ENCODE measurements around the gene PCBP1.

Gene PCBP1

DNA sequence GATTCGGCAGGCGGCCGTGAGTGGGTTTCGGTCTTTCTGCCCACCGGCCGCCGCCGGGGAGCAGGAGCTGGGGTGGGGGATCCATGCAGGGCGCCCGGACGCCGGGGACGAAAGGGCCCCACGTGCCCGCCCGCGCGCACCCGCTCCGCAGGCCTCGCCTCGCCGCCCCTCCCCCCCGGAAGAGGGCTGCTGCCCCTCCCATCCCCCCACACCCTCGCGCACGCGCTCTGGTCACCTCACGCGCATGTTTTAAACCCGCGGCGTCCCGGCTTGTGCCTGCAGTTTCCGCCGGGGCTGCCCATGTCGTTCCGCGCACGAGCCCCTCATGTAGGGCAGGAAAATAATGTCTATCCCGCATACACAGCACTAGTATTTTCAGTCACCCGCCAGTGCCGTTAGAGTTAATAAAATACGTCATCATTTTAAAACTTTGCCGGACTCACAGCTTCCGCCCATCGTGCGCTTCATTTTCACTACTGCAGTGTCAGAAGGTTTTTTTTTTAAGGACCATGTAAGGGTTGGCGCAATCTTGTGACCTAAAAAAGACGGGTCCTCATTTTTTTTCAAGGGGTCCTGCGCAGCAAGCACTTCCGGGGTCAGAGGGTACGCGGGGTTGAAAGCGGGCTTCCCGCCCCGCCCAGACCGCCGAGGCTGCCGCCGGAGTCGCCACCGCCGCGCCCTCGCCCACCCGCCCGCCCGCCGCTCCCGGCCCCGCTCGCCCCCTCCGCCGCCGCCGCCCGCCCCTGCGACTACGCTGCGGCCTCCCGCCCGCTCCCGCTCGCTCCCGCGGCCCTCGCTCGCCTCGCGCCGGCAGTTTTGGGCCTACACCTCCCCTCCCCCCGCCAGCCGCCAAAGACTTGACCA, at the start of gene PCBP1:
TSS of gene PCBP1 (plus strand) at position 640 of the 864 bp plus-strand sequence. CDS start 267 bp downstream, outside the sequence.
- in situ Hi-C loops (cut with HindIII; ENCODE audit: low sequenced_read_pairs): loop anchor here (5.0 kb wide), 2 partner anchors 40 to 95 kb away; no protein-coding TSS in a partner anchor

DNA sequence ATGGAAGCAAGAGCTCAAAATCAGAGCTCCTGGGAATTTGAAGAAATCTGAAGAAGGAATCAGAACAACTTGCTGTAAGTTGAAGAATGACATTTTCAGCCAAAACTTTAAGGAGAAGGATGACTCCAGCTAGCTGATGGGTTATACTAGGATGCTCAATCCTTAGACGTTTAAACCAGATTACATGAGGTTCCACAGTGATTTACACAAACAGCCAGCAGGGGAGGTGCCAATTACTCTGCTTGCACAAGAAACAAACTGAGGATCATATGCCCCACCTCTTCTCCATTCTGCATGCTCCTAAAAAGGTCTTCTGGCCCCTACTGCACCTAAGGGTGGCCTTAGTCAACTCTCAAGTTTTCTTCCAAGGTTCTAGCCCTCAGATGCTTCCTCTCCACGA, 47.9 kb upstream of the PCBP1 start:
- in situ Hi-C loops (cut with HindIII; ENCODE audit: low sequenced_read_pairs): no loop called here

DNA sequence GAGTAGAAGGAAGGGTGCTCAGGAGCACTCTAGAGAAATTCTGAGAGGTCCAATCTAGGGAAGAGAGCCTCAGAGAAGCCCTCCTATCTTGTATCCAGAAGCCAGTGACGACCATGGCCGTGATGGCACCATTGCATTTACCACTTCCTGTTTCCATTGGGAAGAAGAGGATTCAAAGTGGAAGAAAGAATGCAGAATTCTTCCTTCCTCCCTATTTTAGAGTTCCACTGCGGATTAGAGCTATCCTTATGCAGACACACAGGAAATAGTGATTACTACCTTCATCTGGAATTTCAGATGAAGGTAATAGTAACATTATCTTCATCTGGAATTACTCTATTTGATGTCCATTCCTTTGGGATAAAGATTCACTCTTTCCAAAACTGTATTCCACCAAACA, 45.6 kb upstream of the PCBP1 start:
- in situ Hi-C loops (cut with HindIII; ENCODE audit: low sequenced_read_pairs): no loop called here

DNA sequence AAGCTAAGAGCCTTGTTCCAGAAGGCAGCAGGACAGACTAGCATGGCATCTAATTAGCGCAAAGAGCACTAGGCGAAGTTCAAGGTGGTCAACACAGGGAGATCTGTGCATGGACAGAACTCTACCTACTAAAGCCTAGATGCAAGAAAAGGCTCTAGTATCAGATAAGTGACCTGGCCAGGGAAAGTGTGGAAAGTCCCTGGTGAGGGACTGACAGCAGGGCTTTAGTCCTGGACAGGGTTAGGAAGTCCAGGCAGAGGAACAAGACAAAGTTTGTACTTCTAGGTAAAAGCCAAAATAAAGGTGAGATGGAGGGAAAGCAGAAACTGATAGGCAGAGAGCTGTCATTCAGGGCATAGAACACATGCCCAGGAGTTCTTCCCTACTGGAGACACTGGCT, 45.0 kb upstream of the PCBP1 start:
- in situ Hi-C loops (cut with HindIII; ENCODE audit: low sequenced_read_pairs): no loop called here

DNA sequence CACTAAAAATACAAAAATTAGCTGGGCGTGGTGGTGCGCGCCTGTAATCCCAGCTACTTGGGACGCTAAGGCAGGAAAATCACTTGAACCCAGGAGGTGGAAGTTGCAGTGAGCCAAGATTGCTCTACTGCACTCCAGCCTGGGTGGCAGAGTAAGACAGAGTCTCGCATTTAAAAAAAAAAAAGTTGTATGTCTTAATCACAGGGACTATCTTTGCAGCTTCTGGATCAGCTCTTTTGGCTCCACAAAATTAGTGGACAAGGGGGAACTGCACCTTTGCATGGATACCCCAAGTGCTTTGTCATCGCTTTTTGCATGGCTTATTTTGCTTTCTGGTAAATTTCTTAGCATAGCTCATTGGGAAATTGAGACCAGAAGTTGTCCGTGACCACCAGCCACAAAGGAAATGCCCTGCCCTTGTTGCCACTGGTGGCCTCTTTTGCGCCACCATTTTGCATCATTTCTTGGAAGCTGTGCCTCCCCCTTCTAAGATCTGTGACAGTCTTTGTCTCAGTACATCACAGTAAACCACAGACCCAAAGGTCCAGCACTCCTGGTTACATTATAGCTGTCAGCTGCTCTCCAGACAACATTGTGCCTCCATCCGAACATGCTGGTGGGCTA, 43.9 kb upstream of the PCBP1 start:
- in situ Hi-C loops (cut with HindIII; ENCODE audit: low sequenced_read_pairs): no loop called here

DNA sequence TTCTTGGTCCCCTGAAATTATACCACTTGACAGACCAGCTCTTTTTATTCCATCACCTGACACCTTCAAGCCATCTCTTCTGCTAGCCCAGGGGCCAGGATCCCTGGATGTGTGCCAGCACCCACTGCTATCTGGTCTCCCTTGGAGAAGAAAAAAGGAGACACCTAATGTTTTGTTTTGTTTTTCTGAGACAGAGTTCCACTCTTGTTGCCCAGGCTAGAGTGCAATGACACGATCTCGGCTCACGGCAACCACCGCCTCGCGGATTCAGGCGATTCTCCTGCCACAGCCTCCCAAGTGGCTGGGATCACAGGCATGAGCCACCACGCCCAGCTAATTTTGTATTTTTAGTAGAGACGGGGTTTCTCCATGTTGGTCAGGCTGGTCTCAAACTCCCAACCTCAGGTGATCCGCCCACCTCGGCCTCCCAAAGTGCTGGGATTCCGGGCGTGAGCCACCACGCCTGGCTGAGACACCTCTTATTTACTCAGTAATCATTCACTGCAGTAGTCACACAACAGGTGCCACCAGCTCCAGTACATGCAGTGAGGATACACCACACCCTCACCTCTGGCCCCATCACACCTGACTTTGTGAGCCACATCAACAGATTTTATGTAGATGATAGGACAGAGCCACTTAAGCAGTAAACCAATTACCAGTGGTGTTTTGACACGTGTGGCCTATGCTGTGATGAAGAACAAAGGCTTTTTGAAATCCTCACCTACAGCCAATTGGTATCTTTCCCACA, 42.8 kb upstream of the PCBP1 start:
- in situ Hi-C loops (cut with HindIII; ENCODE audit: low sequenced_read_pairs): no loop called here

DNA sequence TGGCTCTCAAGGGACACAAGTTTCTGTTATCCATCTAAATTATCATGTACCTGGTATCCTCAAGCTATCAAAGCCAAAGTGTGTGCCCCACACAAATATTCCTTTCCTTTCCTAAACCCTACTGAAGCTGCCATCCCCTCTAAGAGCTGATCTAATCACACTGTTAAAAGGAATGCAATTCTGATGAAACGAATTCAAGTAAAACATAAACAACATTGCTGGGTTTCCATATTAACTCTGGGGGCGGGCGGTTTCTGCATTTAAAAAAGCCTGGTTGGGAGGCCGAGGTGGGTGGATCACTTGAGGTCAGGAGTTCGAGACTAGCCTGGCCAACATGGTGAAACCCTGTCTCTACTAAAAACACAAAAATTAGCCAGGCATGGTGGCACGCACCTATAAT, 41.9 kb upstream of the PCBP1 start:
- in situ Hi-C loops (cut with HindIII; ENCODE audit: low sequenced_read_pairs): no loop called here

DNA sequence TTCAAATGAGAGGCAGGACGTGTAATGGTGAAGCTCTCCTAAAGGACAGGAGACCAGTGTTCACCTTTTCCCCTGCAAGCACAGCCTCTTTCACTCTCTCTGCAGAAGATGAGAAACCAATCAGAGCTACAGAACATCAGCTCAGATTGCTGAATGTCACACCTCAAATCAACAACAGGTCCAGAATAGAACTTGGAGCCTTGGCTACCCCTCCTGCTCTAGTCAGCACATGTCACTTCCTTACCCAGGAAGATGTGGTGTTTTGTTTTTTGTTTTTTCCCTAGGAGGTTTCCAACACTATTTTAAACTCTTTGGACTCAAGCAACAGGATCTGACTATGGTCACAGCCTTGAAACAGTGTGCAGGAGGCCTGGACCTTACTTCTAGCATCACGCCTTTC, 41.3 kb upstream of the PCBP1 start:
- in situ Hi-C loops (cut with HindIII; ENCODE audit: low sequenced_read_pairs): no loop called here

DNA sequence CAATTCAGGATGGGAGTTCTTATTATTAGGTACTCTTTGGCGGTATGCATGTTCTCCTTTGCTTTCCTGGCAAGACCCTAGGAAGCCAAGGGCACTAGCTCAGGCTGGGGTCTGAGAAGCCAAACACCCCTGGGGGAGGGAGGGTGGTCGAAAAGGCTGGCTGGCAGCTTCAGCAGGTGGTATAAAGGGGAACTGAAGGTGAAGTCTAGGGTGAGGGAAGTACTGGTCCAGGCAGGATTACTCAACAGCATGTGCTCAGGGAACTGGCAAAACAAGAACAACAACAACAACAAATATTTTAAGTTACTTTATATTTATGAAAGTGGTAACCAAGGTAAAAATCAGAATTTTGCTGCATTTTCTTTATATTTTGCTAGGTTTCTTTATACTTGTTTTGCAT, 40.7 kb upstream of the PCBP1 start:
- in situ Hi-C loops (cut with HindIII; ENCODE audit: low sequenced_read_pairs): no loop called here

DNA sequence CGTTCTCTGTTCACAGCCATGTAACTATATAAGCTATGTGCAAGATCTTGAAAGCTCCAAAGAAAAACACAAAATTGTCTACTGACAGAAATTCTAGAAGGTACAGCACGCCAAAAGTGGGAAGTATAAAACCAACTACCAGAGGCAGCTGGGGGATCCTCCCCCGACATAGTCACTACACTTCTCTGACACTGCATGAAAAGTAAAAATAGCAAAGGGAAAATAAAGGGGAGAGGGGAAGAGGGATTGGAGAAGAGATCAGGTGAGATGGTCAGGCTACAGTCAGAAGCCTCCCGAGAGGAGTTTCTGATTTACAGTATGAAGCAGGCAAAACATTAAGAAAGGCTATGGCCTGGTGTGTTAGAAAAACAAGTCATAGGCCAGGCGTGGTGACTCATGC, 39.8 kb upstream of the PCBP1 start:
- in situ Hi-C loops (cut with HindIII; ENCODE audit: low sequenced_read_pairs): no loop called here

DNA sequence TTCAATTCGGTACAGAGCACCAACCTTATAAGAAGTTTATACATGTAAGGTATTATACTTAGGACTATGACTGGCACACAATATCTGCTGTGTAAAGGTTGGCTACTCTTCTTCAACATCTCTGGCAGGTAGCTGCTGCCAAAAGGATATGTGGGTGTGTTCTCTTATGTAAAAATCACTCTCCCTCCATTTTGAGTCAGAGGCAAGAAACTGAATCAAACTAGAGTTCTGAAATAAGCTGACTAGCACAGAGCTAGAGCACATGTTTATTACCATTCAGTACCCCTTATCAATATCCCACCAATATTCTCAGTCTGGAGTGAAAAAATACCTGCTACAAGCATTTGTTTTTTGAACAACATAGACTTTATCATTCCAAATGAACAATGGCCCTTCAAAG, 38.0 kb upstream of the PCBP1 start:
- in situ Hi-C loops (cut with HindIII; ENCODE audit: low sequenced_read_pairs): no loop called here

DNA sequence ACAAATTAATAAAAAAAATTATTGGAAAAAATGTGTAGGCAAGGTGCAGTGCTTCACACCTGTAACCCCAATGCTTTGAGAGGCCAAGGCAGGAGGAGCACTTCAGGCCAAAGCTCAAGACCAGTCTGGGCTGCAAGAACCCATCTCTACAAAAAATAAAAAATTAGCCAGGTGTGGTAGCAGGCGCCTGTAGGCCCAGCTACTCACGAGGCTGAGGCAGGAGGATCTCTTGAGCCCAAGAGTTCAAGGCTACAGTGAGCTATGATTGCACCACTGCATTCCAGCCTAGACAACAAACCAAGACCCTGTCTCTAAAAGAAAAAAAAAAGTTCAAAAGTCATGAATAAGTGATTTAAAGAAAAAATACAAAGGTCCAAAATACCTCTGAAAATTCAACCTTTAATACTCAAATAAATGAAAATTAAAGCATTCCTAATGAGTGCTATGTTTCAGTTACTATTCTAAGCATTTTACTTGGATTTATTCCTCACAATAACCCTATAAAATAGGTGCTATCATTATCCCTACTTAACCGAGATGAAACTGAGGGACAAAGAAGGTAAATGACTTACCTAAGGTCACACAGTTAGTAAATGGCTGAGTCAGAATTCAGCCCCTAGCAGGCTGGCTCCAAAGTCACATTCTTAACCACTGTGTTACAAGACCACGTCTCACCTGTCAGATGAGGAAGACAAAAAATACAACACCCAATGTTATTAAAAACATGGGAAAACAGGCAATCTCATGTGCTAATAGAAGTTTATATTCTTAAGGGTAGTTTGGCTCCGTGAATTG, 36.4 kb upstream of the PCBP1 start:
- in situ Hi-C loops (cut with HindIII; ENCODE audit: low sequenced_read_pairs): no loop called here

DNA sequence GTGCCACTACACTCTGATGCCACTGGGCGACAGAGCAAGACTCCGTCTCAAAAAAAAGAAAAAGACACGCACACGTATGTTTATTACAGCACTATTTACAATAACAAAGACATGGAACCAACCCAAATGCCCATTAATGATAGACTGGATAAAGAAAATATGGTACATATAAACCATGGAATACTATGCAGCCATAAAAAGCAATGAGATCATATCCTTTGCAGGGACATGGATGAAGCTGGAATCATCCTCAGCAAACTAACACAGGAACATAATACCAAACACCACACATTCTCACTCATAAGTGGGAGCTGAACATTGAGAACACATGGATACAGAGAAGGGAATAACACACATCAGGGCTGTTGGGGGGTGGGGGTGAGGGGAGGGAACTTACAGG, 32.0 kb upstream of the PCBP1 start:
- in situ Hi-C loops (cut with HindIII; ENCODE audit: low sequenced_read_pairs): loop anchor here (5.0 kb wide), 1 partner anchor 118 kb away; no protein-coding TSS in a partner anchor

DNA sequence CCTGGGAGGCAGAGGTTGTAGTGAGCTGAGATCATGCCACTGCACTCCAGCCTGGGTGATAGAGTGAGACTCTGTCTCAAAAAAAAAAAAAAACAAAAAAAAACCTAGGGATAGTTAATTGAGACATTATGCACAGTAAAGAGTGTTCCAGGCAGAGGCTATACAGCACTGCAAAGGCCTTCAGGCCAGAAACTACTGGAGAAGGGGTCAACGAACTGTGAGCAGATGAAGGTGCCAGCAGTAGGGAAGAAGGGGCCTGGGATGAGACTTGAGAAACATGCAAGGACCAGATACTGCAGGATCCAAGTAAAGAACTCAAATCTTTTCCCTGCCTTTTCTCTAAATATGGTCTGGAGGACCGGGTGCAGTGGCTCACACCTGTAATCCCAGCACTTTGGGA, 26.0 kb upstream of the PCBP1 start:
- in situ Hi-C loops (cut with HindIII; ENCODE audit: low sequenced_read_pairs): loop anchor here (10.0 kb wide), 2 partner anchors 57 to 157 kb away; no protein-coding TSS in a partner anchor

DNA sequence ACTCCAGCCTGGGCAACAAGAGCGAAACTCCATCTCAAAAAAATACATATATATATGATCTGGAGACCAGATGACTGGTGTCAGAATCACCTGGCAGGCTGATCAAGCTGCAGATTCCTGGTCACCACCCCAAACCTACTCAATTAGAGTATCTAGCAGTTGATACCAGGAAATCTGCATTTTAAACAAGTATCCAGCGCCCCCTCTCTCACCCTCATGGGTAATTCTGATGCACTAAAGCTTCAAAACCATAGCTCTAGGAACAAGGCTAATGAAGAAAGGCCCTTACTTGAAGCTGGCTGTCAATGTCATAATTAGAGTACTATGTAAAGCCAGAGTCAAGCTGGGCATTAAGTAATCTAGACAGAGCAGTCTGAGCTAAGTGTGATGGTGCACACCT, 25.0 kb upstream of the PCBP1 start:
- in situ Hi-C loops (cut with HindIII; ENCODE audit: low sequenced_read_pairs): loop anchor here (10.0 kb wide), 2 partner anchors 57 to 157 kb away; no protein-coding TSS in a partner anchor

DNA sequence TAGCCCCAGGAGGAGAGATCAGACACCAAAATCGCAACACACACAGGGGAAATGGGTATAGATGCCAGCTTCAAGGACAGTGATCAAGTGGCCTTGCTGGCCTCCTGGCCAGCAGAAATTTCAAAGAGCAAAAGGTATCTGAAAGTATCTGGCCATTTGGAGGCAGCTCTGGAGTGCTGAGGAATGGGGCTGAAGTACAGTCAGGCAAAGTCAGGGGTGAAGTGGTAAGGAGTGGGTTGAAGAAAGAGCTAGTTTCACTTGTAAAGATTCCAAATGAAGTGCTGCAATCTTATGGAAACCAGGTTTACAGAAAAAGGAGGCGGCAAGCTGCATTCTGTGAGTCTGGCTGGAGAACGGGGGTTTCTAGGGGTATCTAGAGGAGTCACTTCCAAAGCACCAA, 19.2 kb upstream of the PCBP1 start:
- in situ Hi-C loops (cut with HindIII; ENCODE audit: low sequenced_read_pairs): loop anchor here (10.0 kb wide), 2 partner anchors 63 to 163 kb away; no protein-coding TSS in a partner anchor

DNA sequence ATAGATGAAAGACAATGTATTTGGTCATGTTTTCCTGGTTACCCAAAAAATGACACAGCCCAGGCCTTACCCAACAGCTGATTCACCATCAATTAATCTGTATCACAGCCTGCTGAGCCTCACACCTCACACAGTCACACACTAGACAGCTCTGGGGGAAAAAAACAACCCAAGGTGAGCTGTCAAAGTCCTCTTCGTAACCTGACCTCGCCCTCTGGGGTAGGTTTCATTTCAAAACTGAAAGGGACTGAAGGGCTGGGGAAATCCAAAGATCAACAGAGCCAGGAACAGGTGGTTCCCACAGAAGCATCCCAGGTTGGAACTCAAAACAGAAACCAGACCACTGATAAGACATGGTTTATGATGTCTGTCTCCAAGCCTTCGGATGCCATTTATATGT, 18.2 kb upstream of the PCBP1 start:
- in situ Hi-C loops (cut with HindIII; ENCODE audit: low sequenced_read_pairs): loop anchor here (10.0 kb wide), 2 partner anchors 64 to 164 kb away; no protein-coding TSS in a partner anchor

DNA sequence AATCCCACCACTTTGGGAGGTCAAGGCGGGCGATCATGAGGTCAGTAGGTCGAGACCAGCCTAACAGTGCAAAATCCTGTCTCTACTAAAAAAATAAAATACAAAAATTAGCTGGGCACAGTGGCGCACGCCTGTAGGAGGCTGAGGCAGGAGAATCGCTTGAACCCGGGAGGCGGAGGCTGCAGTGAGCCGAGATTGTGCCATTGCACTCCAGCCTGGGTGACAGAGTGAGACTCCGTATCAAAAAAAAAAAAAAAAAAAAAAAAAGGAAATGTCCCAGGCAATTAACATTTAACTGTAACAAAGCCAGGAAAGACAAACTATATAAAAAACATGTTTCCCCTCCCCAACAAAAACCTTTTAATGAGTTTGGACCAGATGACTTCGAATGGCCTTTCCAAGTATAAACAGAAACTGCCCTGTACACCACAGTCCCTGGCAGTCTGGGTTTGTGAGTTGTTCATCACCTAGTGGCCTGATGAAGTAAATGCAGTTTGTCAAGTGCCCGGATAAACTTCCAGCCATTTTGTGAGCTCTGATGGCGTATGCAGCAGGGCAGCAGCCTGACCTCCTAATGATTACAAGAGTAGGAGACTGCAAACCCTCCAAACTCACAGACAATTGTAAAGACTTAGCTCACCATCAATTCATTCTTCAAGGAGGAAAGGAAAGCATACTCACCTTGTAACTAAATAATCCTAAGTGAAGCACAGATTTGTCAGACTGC, 16.6 kb upstream of the PCBP1 start:
- in situ Hi-C loops (cut with HindIII; ENCODE audit: low sequenced_read_pairs): no loop called here

DNA sequence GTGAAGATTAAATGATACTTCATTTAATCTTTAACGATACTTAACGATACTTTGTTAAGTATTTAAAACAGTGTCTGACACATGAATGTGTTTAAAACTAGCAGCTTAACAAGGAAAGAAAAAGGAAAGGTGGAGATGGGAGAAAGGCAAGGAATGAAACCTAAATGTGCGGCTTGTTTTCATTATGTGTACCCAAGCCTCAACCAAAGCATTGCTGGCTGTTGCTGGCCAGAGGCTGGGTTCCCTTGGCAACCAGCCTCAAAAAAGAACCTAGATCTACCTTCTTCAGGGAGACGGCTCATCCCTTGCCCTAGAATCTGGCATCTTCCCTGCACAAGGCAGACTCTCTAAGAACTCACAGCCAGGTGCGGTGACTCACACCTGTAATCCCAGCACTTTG, 13.8 kb upstream of the PCBP1 start:
- in situ Hi-C loops (cut with HindIII; ENCODE audit: low sequenced_read_pairs): no loop called here

DNA sequence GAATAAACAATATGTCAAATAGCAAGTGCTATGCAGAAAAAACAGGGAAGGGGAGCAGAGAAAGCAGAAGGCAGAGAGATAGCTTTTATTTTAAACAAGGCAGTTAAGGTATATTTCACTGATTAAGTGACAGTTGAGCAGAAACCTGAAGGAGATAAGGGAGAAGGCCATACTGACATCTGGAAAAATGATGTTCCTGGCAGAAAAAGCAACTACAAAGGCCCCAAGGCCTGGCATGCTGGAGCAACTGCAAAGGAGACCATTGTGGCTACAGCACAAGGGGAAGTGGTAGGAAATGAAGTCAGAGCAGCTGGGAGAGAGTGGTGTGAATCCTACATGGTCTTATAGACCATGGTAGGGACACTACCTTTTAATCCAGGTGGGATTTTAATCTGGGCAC, 8.9 kb upstream of the PCBP1 start:
- in situ Hi-C loops (cut with HindIII; ENCODE audit: low sequenced_read_pairs): no loop called here
